GM12873 (cell line): ENCODE measurements around the gene SORCS2.

ENCODE experiments used
- CTCF ChIP-seq: IDR thresholded peaks from 2 replicates; pipeline ENCODE4 v1.5.1; 2012; ENCODE audit warnings: low read depth, mild to moderate bottlenecking, moderate library complexity, low read length, control low read depth; ENCODE audit not compliant: insufficient read depth; ENCODE audit errors: missing control alignments

Gene SORCS2

DNA sequence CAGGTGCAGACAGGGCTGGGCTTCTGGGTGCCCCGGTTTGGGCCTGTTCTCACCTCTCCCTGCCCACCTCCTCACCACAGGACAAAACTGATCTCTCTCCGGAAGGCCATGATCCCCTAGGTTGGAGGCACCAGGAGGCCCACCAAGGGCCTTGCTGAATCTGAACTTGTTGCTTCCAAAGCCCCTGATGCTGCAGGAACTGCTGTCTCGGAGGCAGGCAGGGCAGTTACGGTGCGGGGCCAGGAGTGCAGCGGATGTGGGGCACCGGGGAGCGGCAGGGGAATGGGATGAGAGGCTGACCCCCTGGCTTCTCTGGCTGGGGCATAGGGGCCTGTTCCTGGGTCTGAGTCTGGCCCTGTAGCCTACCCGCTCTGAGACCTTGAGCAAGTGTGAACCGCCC, 342.8 kb downstream of the SORCS2 start:
- no peak for TF ChIP-seq CTCF

- no peak for TF ChIP-seq CTCF
These were observed 343.3 kb downstream of the SORCS2 start for GRCh38 chr4:7535619-7536018.

DNA sequence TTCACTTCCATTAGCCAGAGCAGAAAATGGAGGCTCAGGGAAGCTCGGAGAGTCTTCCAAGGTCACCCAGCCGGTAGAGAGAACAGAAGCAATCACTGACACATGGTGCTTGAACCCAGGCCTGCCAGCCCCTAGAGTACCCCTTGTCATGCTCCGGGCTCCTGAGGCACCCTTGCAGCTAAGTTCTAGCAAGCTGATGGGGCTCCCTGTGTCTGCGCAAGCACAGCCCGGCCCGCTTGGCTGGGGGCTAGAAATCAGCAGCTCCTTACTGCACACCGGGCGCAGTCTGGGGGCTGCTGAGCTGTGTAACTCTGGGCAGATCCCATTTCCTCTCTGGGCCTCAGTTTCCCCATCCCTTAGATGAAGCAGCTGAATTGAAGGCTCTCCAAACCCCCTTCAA, 344.5 kb downstream of the SORCS2 start:
- TF ChIP-seq CTCF = no peak

DNA sequence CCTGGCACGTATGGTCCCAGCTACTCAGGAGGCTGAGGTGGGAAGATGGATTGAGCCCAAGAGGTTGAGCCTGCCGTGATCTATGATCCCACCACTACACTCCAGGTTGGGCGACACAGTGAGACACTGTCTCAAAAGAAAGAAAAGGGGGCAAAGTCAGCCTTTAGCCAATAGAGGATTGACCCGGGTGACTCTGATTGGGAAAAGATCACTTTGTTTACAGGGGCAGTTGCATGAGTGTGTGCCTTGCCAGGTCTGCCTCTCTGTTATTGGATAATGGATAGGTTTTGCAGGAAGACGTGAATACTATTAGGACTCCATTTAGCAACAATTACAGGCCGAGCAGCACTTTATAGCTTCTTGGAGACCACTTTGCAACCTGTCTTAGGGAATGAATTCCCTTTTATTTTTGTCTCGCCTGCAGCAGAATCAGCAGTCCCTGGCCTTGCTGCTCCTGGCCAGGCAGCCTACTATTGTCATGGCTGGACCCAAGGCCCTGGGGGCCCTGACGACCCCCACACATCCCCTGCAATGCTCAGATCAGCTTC, 345.6 kb downstream of the SORCS2 start:
- TF ChIP-seq CTCF = no peak

GRCh38 chr4:7538518-7538917, 346.2 kb downstream of the SORCS2 start:
- no peak for TF ChIP-seq CTCF

- TF ChIP-seq CTCF = no peak
These were observed 346.8 kb downstream of the SORCS2 start for GRCh38 chr4:7539186-7539585.

- TF ChIP-seq CTCF = no peak
These were observed 347.3 kb downstream of the SORCS2 start for GRCh38 chr4:7539659-7540058.
